HepG2 (cell line): ENCODE data around the gene PDK2. TPM values are rescaled to one million over a fixed set of nuclear protein-coding genes. Genes with fewer than 3 reads are reported as not detected.

Experiments
- ATAC-seq: fragments of 200-7000 bp; cut with Tn5 transposase; 3 replicates; pipeline ENCODE4 v1.9.1; 2020; ENCODE audit warnings: mild to moderate bottlenecking, moderate library complexity
- BruUV-seq: library from RNA; stranded (reverse); fragments of 400-500 nt; replicated peaks from 2 replicates; lab custom pipeline; 2021; lab: Mats Ljungman, UMichigan
- CTCF ChIA-PET: fragments of 300-600 bp; formaldehyde crosslinking; extraction: SDS; loops from one replicate; lab custom pipeline; 2021; ENCODE audit warnings: low total read pairs, inconsistent platforms, low intra/inter-chr PET ratio; lab: Yijun Ruan, JAX
- POLR2A ChIA-PET: fragments of 350-600 bp; sonication (Branson Sonifier 250); formaldehyde crosslinking; loops from one replicate; lab custom pipeline; 2020; ENCODE audit warnings: antibody characterized with exemption, inconsistent platforms; lab: Yijun Ruan, JAX
- DNase-seq: peaks from one replicate; pipeline ENCODE4 v3.0.0-alpha.2; 2015; ENCODE audit warnings: low spot score
- FAIRE-seq: peaks from 3 replicates; lab custom pipeline; 2011; peaks lifted over from hg19 to GRCh38; lab: Jason Lieb, UNC
- H2AFZ ChIP-seq: one replicate; pipeline ENCODE4 v1.6.1; 2011; ENCODE audit warnings: low read length, inconsistent platforms
- H3K27ac ChIP-seq: fragments of 300-600 bp; 3 replicates; pipeline ENCODE4 v1.8.0; 2011; ENCODE audit warnings: mixed run types, mild to moderate bottlenecking, mixed read lengths, low read length, inconsistent platforms; ENCODE audit not compliant: insufficient read depth; ENCODE audit errors: extremely low read length
- H3K27me3 ChIP-seq, 2 experiments: fragments of 200-600 bp in 1 of 2; 2 replicates in 1 of 2; 3 replicates in 1 of 2; pipeline versions ENCODE4 v1.6.0 to v1.8.0; 2011; ENCODE audit warnings: low read length in 2 of 2, mild to moderate bottlenecking in 2 of 2, moderate library complexity in 2 of 2, inconsistent platforms in 1 of 2; ENCODE audit not compliant: insufficient read depth in 2 of 2, control insufficient read depth in 1 of 2
- H3K36me3 ChIP-seq, 2 experiments: fragments of 200-600 bp in 1 of 2; replicated peaks in 1 of 2; 2 replicates in 1 of 2; 3 replicates in 1 of 2; pipeline versions ENCODE4 v1.5.1 to v1.8.0; 2011; ENCODE audit warnings: low read length in 2 of 2, inconsistent platforms in 1 of 2; ENCODE audit not compliant: insufficient read depth in 2 of 2, control insufficient read depth in 1 of 2
- H3K4me1 ChIP-seq: 2 replicates; pipeline ENCODE4 v1.5.1; 2012; ENCODE audit warnings: low read length, inconsistent platforms; ENCODE audit not compliant: insufficient read depth
- H3K4me2 ChIP-seq: 2 replicates; pipeline ENCODE4 v1.6.0; 2011; ENCODE audit warnings: low read depth, low read length, inconsistent platforms
- H3K4me3 ChIP-seq, 3 experiments: fragments of 200-600 bp in 1 of 3; sonication (generic), shearing (Covaris generic) in 1 of 3; replicated peaks in 1 of 3; 2 replicates each; pipeline ENCODE4 v1.5.1; 2011 to 2016; ENCODE audit warnings: low read length in 3 of 3, inconsistent platforms in 2 of 3, low read depth in 2 of 3, mild to moderate bottlenecking in 2 of 3, control low read depth in 1 of 3, mixed read lengths in 1 of 3; ENCODE audit not compliant: insufficient read depth in 1 of 3
- H3K79me2 ChIP-seq: one replicate; pipeline ENCODE4 v1.6.1; 2011; ENCODE audit warnings: low read length, inconsistent platforms; ENCODE audit not compliant: insufficient read depth
- H3K9ac ChIP-seq: 2 replicates; pipeline ENCODE4 v1.6.0; 2011; ENCODE audit warnings: mild to moderate bottlenecking, low read depth, low read length, inconsistent platforms; ENCODE audit not compliant: insufficient read depth
- H3K9me3 ChIP-seq: 2 replicates; pipeline ENCODE4 v1.5.1; 2012; ENCODE audit warnings: mild to moderate bottlenecking, low read length
- H4K20me1 ChIP-seq: 2 replicates; pipeline ENCODE4 v1.6.0; 2011; ENCODE audit warnings: inconsistent platforms, mild to moderate bottlenecking, low read length, moderate library complexity; ENCODE audit not compliant: insufficient read depth
- AHR ChIP-seq: IDR thresholded peaks from 2 replicates; pipeline ENCODE4 v1.6.1; 2018; ENCODE audit warnings: missing genetic modification reagents, missing compliant biosample characterization
- ATF1 ChIP-seq: IDR thresholded peaks from 2 replicates; pipeline ENCODE4 v1.6.1; 2016; ENCODE audit warnings: mild to moderate bottlenecking, control low read depth
- CCAR2 ChIP-seq: fragments of 200-400 bp; formaldehyde crosslinking; optimal IDR thresholded peaks from 2 replicates; pipeline ENCODE3; 2018; ENCODE audit warnings: low read depth, mild to moderate bottlenecking, low read length, moderate library complexity
- CSRNP1 ChIP-seq: sonication (generic); formaldehyde crosslinking; IDR thresholded peaks from 2 replicates; pipeline ENCODE4 v1.8.1; 2023; ENCODE audit warnings: mild to moderate bottlenecking, missing genetic modification reagents
- JDP2 ChIP-seq: sonication (generic); formaldehyde crosslinking; IDR thresholded peaks from 2 replicates; pipeline ENCODE4 v1.8.1; 2022; ENCODE audit warnings: missing genetic modification reagents, borderline replicate concordance
- KLF6 ChIP-seq: IDR thresholded peaks from 2 replicates; pipeline ENCODE4 v1.8.0; 2016; ENCODE audit warnings: missing biosample characterization, missing genetic modification reagents
- MEF2D ChIP-seq: sonication (generic); formaldehyde crosslinking; IDR thresholded peaks from 2 replicates; pipeline ENCODE4 v1.5.1; 2020; ENCODE audit warnings: mild to moderate bottlenecking, missing genetic modification reagents
- RBAK ChIP-seq: sonication (generic); formaldehyde crosslinking; IDR thresholded peaks from 2 replicates; pipeline ENCODE4 v1.5.1; 2020; ENCODE audit warnings: mild to moderate bottlenecking, missing genetic modification reagents
- RCOR2 ChIP-seq: IDR thresholded peaks from 2 replicates; pipeline ENCODE4 v1.6.1; 2016; ENCODE audit warnings: missing biosample characterization, missing genetic modification reagents
- RFXANK ChIP-seq: IDR thresholded peaks from 2 replicates; pipeline ENCODE4 v1.6.1; 2016
- SNAPC5 ChIP-seq: sonication (generic); formaldehyde crosslinking; IDR thresholded peaks from 2 replicates; pipeline ENCODE4 v1.8.1; 2023; ENCODE audit warnings: mild to moderate bottlenecking, missing genetic modification reagents, borderline replicate concordance
- TARDBP ChIP-seq: sonication (generic); formaldehyde crosslinking; IDR thresholded peaks from 2 replicates; pipeline ENCODE4 v1.8.0; 2022; ENCODE audit warnings: mild to moderate bottlenecking, missing genetic modification reagents
- ZHX1 ChIP-seq: sonication (generic); formaldehyde crosslinking; IDR thresholded peaks from 2 replicates; pipeline ENCODE4 v1.8.1; 2022; ENCODE audit warnings: low read depth, mild to moderate bottlenecking, missing genetic modification reagents
- ZNF530 ChIP-seq: sonication (generic); formaldehyde crosslinking; IDR thresholded peaks from 2 replicates; pipeline ENCODE4 v1.5.0; 2020; ENCODE audit warnings: low read depth, mild to moderate bottlenecking, missing genetic modification reagents
- ZNF674 ChIP-seq: sonication (generic); formaldehyde crosslinking; IDR thresholded peaks from 2 replicates; pipeline ENCODE4 v1.5.0; 2020; ENCODE audit warnings: low read depth, mild to moderate bottlenecking, missing genetic modification reagents
- ZSCAN20 ChIP-seq: sonication (generic); formaldehyde crosslinking; IDR thresholded peaks from 2 replicates; pipeline ENCODE4 v1.4.0; 2020; ENCODE audit warnings: missing genetic modification reagents, mild to moderate bottlenecking, borderline replicate concordance
- WGBS: methylation state at CpG from one replicate; pipeline ENCODE4 v1.1.6; 2017; ENCODE audit warnings: low lambda C conversion rate; 5-methylcytosine and 5-hydroxymethylcytosine counted together
- in situ Hi-C: cut with HindIII; loops from 2 replicates; pipeline ENCODE4 v1.10.0; 2017; ENCODE audit warnings: low pct_unique_long_range_greater_than_20kb; ENCODE audit not compliant: extremely low pct_ligation_motif_present
- intact Hi-C: fragments of 100-400 bp; cut with micrococcal nuclease; formaldehyde crosslinking; loops from one replicate; pipeline ENCODE4 v1.10.0; 2022; ENCODE audit not compliant: unreplicated experiment
- polyA plus RNA-seq, 8 experiments: library from polyadenylated mRNA; depleted of rRNA in 3 of 8; stranded (reverse) in 7 of 8; unstranded in 1 of 8; fragments of >200 nt; fragmentation: Illumina TruSeq in 4 of 8; extraction: Trizol in 4 of 8; gene quantifications; 2 replicates each; pipeline versions ENCODE4 v1.2.1 to v1.2.3, GENCODE V29; 2011 to 2016; ENCODE audit warnings: low read depth in 4 of 8, missing spikeins in 1 of 8, mixed read lengths in 1 of 8; ENCODE audit not compliant: insufficient read depth in 1 of 8
- total RNA-seq, 5 experiments: library from RNA; depleted of rRNA; stranded (reverse); fragments of >200 nt; fragmentation: Illumina TruSeq; extraction: Trizol; gene quantifications; 2 replicates each; pipeline ENCODE4 v1.2.3, GENCODE V29; 2016; ENCODE audit warnings: low read depth in 1 of 5

The PDK2 gene
- total and polyA plus RNA-seq, 2 of the 13 experiments (the other 11 are each of a cell fraction or from before 2014, with no cell fraction given): 18.5 to 59.7 TPM

- H3K4me3 ChIP-seq: no peak overlapping the region
- ATAC-seq: no peak
- H3K36me3 ChIP-seq: no peaks in the 10 kb centered on the region
- ChIA-PET POLR2A (no interaction called here), CTCF (no interaction called here)
- WGBS: 89% methylated on average over 2 of the region's 2 CpGs
- H3K79me2 ChIP-seq: no peaks in the 10 kb centered on the region
- intact Hi-C loops: no loop called here
- no peaks in the 10 kb centered on the region for H4K20me1 ChIP-seq
- BruUV-seq: no TSS peak
- TF ChIP-seq RBAK: no peak
- TF ChIP-seq ZNF674: no peak
- TF ChIP-seq RFXANK (CRISPR knock-in tag): no peak
- TF ChIP-seq ZNF530 (CRISPR knock-in tag): no peak
- TF ChIP-seq ZHX1 (CRISPR knock-in tag): no peak
- no peak for TF ChIP-seq CSRNP1 (CRISPR knock-in tag)
- TF ChIP-seq KLF6 (CRISPR knock-in tag): no peak
- TF ChIP-seq SNAPC5: no peak
- no peak for TF ChIP-seq ZSCAN20
- TF ChIP-seq ATF1: no peak
- no peak for TF ChIP-seq MEF2D (CRISPR knock-in tag)
- TF ChIP-seq CCAR2: no peak
- TF ChIP-seq TARDBP: no peak
- no peak for TF ChIP-seq JDP2
- no peak for TF ChIP-seq RCOR2 (CRISPR knock-in tag)
- TF ChIP-seq AHR (CRISPR knock-in tag): no peak
- H3K4me2 ChIP-seq: no peak overlapping the region
- in situ Hi-C loops: no loop called here
- H3K27me3 ChIP-seq: peaks cover 6 to 28% of the 10 kb centered on the region in 2 experiments; a peak in 4 of 5 replicates
- H3K9ac ChIP-seq: no peak overlapping the region
- FAIRE-seq: peak; percentile 12
- no peaks in the 10 kb centered on the region for H3K9me3 ChIP-seq
- peaks cover 10% of the 10 kb centered on the region; the same call in 1 of the 2 replicates for H3K4me1 ChIP-seq
- no peak for DNase-seq
- no peak overlapping the region for H2AFZ ChIP-seq
- no peak overlapping the region for H3K27ac ChIP-seq
These were observed 28.2 kb upstream of the PDK2 start for GRCh38 chr17:50066995-50067394.
